CD4-positive, alpha-beta T cell treated with Interleukin-1 beta for 1 hour (primary cell): ENCODE measurements around the gene CELF4.

ENCODE experiments used
- DNase-seq, 2 donors: peaks; one replicate each; pipeline ENCODE4 v3.0.0-alpha.2; 2020 to 2022

CELF4 gene

GRCh38 chr18:37545461-37546271 lies 19.9 kb downstream of the CELF4 start:
- DNase-seq: no peak

DNA sequence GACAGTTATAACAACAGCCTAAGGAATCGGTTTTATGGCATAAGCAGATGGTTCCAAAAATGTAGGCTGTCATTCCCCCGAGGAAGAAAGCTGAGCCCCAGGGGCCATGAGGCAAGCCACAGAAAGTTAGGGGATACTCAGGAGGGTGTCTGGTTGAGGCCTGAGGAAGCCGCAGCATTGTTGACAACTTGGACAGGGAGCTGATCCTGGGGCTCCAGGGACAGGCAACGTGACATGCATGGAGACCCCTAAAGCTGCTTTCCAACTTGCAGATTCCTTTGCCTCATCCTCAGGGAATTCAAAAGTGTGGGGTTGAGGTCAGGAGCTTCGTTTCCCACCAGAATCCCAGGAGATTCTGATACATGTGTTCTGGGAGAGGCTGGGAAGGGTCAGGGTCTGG lies 20.9 kb downstream of the CELF4 start:
- no peak for DNase-seq

- no peak for DNase-seq
These were observed 21.4 kb downstream of the CELF4 start for GRCh38 chr18:37544217-37544616.

DNA sequence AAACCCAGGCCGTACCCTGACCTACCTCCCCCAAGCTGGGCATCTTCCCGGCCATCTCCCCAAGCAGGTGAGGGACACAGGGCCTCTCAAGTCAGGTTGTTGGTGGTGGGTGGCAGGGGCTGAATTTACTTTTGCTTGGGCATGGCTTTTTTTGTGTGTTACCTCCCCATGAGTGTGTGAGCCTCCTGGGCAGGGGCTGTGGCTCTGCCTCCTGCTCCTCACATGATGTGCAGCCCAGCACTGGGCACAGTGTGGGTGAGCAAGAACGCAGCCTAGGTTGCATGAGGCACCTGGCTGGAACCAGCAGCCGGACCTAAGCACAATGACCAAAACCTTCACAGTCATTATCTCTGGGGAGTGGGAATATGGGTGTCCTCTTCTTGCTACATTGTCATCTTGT lies 22.3 kb downstream of the CELF4 start:
- DNase-seq: no peak

DNA sequence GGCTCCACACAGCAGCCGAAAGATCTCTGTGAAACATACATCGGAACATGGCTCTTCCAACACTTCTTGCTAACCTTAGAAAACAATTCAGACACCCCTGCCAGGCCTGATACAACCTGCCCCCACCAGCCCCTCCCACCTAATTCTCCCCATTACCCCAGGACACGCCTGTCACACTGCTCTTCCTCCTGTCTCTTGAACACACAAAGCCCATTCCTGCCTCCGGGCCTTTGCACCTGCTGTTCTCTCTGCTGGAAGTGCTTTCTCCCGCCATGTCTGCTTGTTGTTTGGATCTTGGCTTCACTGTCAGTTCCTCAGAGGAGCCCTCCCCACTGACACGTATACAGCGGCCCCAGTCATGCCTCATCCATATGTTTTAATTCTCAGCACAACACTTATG lies 24.1 kb downstream of the CELF4 start:
- DNase-seq: no peak

DNA sequence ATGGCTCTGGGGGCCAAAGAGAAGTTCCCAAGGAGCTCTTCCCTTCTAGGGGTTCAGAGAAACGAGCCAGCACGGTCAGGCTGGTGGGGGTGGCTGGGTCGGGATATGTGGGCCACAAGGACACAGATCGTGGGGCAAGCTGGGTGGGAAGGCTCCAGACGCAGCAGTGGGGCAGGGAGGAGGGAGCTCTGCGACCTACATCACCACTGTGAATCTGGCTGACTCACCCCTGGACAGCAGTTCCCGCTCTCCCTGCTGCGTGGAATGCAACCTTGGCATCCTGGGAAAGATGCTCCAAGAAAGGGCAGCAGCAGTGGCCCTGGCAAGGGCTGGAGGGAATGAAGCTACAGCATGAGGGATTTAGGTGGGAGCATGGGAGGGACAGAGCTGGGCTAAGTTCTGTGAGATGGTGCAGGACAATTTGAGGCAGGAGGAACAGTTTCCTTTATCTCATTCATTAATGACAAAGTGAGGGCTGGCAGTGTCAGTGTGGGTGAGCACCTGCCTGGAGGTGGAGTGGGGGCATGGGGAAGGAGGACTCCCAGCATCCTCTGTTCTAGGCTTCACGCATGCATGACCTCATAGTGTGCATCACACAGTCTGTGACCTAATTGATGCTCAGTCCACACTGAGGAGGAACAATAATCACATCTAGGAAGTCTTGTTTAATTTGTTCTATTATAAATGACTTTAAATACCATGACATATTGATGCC lies 25.0 kb downstream of the CELF4 start:
- no peak for DNase-seq

DNA sequence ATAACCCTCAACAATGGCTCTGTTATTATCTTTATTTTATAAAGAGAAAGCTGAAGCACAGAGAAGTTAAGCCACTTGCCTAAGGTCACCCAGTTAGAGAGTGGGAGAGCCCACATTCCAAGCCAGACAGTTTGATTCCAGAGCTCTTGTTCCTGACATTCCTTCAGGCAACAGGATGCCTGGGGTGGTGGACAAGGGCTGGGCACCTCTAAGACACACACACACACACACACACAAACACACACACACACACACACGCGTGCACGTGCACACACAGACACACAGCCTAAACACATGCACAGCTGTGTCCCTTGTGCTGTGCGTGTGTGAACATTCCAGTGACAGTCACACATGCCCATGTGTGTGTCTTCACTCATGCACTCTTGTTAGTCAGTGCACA lies 26.4 kb downstream of the CELF4 start:
- no peak for DNase-seq

- DNase-seq: no peak
These were observed 26.9 kb downstream of the CELF4 start for GRCh38 chr18:37538526-37539205.

DNA sequence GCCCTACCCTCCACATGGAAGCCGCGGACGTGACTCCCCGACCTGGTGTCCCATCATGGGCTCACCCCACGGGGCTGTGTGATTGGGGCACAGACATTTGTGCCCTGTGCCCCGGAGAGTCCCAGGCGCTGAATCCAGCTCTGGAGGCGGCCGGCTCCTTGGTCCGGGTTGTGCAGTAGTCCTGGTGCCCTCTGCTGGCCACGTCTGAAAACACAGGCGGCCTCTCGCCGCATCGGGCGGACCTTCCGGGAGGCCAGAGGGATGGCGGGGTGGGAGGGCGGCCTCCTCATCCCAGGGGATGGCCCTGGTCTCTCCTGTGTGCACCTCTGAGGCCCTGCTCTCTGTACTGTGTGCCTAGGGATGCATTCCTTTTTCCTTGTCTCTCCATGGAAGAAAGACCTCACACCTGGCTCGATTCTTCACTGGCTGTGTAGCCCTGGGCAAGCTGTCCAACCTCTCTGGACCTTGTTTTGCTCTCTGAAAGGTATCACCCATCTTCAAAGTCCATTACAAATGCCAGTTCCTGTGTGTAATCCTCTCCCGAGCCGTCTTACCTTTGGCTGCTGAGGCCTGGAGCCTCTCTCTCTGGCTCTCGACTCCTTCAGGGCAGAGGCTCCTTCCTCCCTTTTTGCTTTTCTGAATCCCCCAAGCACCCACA lies 27.6 kb downstream of the CELF4 start:
- peak; percentile 8 to 22 for DNase-seq

DNA sequence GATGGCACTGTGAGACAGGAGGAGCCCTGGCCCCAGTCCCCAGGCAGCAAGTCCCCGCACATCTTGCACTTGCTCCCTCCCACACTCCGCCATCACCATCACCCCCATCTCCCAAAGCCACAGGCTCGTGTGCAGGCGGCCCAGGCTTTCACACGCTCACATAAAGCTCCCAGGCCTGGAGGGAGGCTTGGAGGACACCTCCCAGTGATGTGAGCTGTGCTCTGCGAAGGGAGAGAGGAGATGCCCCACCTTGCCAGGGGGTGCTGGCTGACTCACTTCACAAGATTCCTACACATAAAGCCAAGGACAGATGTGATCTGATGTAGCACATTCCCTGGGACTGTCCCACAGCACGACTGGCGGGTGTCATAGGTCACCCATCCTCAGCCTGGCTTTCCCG lies 28.9 kb downstream of the CELF4 start:
- DNase-seq: no peak

DNA sequence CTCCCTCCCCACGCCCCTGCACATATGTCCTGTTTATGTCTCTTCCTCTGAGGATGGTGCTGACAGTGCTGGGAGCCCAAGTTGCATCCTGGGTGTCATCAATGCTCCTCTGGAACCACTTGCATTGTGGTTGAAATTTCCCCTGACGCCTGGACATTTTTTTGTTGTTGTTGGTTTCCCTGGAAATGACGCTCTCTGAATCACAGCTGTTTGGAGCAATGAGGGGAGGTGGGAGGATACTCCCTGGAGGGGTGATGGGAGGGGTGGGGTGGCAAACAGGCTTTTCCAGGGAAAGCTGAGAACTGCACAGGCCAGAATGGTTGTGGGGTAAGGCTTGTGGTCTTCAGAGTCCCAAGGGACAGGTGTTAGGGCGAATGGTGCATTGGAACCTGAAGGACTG lies 29.6 kb downstream of the CELF4 start:
- no peak for DNase-seq

DNA sequence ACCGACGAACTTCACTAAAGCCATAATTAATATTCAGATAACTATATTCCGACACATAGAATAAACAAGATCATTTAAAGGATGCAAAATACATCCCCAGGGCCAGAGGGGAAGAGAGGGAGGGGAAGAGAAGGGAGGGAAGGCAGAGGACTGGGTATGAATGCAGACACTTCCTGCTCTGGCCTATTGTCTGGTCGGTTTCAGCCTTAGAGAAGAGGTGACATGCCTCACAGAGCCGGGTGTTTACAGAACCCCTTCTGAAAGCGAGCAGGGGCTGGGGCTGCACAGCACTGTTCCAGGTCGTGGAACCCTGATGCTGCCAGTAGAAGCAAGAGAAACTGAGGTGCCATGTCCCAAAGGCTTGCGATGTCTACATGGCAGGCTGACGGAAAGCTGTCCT lies 31.0 kb downstream of the CELF4 start:
- DNase-seq: no peak

DNA sequence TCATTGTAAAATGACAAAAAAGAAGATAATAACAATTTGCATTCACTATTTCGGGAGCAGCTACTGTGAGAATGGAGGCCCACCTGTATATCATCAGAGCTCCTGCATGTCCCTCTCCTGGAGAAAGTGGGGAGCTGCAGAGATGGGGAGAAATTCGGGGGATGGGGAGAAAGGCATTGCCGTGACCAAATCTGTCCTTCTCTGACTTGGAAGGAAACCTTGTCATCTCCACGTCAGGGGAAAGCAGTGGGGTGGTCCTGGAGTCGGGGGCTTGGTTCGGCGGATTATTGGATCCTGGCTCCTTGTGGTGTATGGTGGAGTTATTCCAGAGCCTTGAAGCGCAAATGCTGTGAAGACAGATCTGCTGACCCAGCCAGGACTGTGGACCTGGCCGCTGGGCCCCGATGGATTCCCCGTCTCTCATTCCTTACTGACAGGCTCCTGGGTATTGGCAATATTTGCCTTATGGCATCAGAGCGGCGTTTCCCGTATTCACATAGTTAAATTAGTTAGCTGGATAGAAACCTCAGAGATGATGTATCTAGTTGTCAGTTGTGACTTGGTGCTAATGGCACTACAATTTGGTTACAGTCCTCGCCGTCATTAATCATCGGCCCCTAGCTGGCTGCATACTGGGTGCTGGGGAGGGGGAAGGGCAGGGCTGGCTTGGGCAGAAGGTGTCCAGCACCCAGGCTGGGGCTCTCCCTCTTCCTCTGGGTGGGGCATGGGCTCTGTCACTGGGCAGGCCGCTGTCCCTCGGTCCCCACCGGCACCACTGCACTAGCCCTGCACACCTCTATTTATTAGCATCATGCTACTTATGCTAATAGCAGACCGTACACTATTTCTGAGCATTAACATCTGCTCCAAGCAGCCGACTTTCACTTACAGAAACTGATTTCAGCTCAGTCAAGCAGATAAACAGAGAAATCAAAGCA lies 31.7 kb downstream of the CELF4 start:
- no peak for DNase-seq

GRCh38 chr18:37532917-37533316 lies 32.7 kb downstream of the CELF4 start:
- DNase-seq: no peak

DNA sequence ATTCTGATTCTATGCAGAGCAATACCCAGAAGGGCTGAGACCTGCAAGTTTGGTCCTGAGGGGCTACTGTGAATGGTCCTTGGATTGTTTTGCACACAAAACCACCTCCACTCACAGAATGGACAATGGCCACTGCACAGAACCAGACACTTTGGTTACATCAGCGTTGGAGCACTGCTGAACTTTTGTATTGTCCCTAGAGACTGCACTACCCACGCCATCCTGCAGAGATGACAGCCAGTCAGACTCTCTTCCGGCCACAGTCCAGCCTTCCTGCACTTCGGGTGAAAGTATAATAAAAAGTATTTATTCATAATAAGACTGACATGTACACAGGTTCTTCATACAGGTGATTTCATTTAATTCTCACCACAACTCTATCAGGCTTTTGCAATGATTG lies 35.7 kb downstream of the CELF4 start:
- no peak for DNase-seq

DNA sequence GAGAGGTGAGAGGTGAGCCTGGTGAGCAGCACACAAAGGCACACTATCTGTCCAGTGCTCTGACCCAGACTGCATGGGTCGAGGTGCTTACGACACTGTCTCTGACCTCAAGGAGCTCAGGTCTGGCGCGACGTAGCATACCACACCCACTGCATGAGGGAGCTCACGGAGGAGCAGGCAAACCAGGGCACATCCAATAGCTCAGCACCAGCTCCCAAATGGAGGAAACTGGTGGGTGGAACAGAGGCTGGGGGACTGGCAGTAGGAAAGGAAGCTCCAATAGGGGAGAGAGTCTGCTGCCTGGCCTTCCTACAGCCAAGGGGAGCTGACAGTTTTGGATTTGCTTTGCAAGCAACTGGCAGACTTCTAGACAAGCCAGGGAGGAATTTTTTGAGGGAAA lies 36.3 kb downstream of the CELF4 start:
- DNase-seq: no peak

DNA sequence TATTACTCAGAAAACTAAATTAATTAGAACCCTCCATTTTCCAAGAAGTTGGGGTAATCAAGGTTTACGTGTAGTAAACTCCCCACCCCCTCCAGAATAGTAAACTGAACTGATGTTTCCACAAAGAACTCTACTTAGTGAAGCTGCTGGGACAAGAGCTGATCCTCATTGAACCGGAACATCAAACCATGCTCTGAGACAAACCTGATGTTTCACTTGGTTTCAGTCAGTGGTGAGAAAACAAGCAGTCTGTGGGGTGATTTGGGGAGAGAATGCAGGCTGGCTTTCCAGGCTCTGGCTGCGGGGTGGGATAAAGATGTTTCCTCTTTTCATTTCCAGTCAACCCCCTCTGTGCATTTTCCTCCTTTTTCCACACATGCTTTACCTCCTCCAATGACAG lies 38.2 kb downstream of the CELF4 start:
- DNase-seq: no peak

- no peak for DNase-seq
These were observed 40.4 kb downstream of the CELF4 start for GRCh38 chr18:37525262-37525585.

GRCh38 chr18:37524498-37525261 lies 40.9 kb downstream of the CELF4 start:
- no peak for DNase-seq

GRCh38 chr18:37524139-37524497 lies 41.5 kb downstream of the CELF4 start:
- DNase-seq: no peak
